ENCODE data around the gene ZNF469.

DNA sequence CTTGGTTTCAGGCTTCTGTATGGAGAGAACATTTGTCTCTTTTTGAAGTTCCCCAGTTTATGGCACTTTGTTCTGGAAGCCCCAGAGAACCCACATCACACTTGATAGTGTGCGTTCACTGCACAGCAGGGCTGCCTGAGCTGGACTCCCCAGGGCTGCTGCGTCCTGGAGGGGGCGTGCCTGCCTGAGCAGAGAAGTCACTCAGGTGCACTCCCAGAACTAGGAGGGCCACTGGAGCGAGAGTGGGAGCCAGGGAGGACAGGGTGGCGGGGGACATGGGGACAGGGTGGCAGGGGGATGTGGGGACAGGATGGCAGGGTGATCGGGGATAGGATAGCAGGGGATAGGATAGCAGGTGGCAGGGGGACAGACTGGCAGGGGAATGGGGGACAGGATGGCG is 43.9 kb upstream of the ZNF469 start:
- TF ChIP-seq CTCF (IDR thresholded peaks at IDR 0.05; ENCODE audit: low read depth, low read length, missing input control) = no peak
- TF ChIP-seq SP1 (IDR thresholded peaks at IDR 0.05) = no peak
- no peak for TF ChIP-seq GABPA (IDR thresholded peaks at IDR 0.05 in 1 of 2, conservative IDR thresholded peaks at IDR 0.05 in 1 of 2)
- TF ChIP-seq RAD21 (IDR thresholded peaks at IDR 0.05) = no peak
- TF ChIP-seq TAF1 (conservative IDR thresholded peaks at IDR 0.05) = no peak
- TF ChIP-seq YY1 (IDR thresholded peaks at IDR 0.05) = no peak
- TF ChIP-seq ZBTB33 (IDR thresholded peaks at IDR 0.05) = no peak
- TF ChIP-seq, protein P1, sequence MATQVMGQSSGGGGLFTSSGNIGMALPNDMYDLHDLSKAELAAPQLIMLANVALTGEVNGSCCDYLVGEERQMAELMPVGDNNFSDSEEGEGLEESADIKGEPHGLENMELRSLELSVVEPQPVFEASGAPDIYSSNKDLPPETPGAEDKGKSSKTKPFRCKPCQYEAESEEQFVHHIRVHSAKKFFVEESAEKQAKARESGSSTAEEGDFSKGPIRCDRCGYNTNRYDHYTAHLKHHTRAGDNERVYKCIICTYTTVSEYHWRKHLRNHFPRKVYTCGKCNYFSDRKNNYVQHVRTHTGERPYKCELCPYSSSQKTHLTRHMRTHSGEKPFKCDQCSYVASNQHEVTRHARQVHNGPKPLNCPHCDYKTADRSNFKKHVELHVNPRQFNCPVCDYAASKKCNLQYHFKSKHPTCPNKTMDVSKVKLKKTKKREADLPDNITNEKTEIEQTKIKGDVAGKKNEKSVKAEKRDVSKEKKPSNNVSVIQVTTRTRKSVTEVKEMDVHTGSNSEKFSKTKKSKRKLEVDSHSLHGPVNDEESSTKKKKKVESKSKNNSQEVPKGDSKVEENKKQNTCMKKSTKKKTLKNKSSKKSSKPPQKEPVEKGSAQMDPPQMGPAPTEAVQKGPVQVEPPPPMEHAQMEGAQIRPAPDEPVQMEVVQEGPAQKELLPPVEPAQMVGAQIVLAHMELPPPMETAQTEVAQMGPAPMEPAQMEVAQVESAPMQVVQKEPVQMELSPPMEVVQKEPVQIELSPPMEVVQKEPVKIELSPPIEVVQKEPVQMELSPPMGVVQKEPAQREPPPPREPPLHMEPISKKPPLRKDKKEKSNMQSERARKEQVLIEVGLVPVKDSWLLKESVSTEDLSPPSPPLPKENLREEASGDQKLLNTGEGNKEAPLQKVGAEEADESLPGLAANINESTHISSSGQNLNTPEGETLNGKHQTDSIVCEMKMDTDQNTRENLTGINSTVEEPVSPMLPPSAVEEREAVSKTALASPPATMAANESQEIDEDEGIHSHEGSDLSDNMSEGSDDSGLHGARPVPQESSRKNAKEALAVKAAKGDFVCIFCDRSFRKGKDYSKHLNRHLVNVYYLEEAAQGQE (IDR thresholded peaks at IDR 0.05) = no peak
- TF ChIP-seq ATF3 (IDR thresholded peaks at IDR 0.05) = no peak
- TF ChIP-seq JUND (IDR thresholded peaks at IDR 0.05) = no peak
- TF ChIP-seq FOXA2 (IDR thresholded peaks at IDR 0.05) = no peak
- no peak for TF ChIP-seq EGR1 (IDR thresholded peaks at IDR 0.05; ENCODE audit: low read depth in 2 of 2)
- TF ChIP-seq HNF4G (IDR thresholded peaks at IDR 0.05) = no peak
- TF ChIP-seq RXRA (IDR thresholded peaks at IDR 0.05) = no peak
